HepG2 (cell line): ENCODE results near the gene CALR. TPM values are rescaled to one million over a fixed set of nuclear protein-coding genes. Genes with fewer than 3 reads are reported as not detected.
A peak's percentile ranks its signal among the peaks of the same experiment; 100 is the strongest.

Source experiments
- AGO2 ChIP-seq: fragments of 200-400 bp; formaldehyde crosslinking; optimal IDR thresholded peaks from 2 replicates; pipeline ENCODE3; 2017; ENCODE audit warnings: mild to moderate bottlenecking, low read depth, low read length, moderate library complexity
- ARID4A ChIP-seq: sonication (generic); formaldehyde crosslinking; IDR thresholded peaks from 2 replicates; pipeline ENCODE4 v1.5.0; 2020; ENCODE audit warnings: mild to moderate bottlenecking, missing genetic modification reagents, borderline replicate concordance
- ARNT ChIP-seq: fragments of 450-650 bp; IDR thresholded peaks from 2 replicates; pipeline ENCODE4 v1.6.1; 2017
- BCL3 ChIP-seq: sonication (generic); formaldehyde crosslinking; IDR thresholded peaks from 2 replicates; pipeline ENCODE4 v1.5.1; 2020; ENCODE audit warnings: mild to moderate bottlenecking, missing genetic modification reagents, moderate library complexity
- BRCA1 ChIP-seq: sonication (generic); formaldehyde crosslinking; IDR thresholded peaks from 2 replicates; pipeline ENCODE4 v1.4.0; 2020; ENCODE audit warnings: missing genetic modification reagents
- HDAC6 ChIP-seq: fragments of 200-600 bp; sonication (generic); IDR thresholded peaks from 2 replicates; pipeline ENCODE4 v1.7.0; 2017; ENCODE audit warnings: mild to moderate bottlenecking, antibody characterized with exemption, low read length, low read depth
- HNF4A ChIP-seq: sonication (generic); formaldehyde crosslinking; IDR thresholded peaks from 2 replicates; pipeline ENCODE4 v1.4.0; 2020; ENCODE audit warnings: missing genetic modification reagents
- KAT7 ChIP-seq: IDR thresholded peaks from 2 replicates; pipeline ENCODE4 v1.6.1; 2018; ENCODE audit warnings: borderline replicate concordance, missing compliant biosample characterization
- MTA1 ChIP-seq: sonication (generic); formaldehyde crosslinking; IDR thresholded peaks from 2 replicates; pipeline ENCODE4 v1.4.0; 2020; ENCODE audit warnings: missing genetic modification reagents, mild to moderate bottlenecking, borderline replicate concordance
- MTF2 ChIP-seq: sonication (generic); formaldehyde crosslinking; IDR thresholded peaks from 2 replicates; pipeline ENCODE4 v1.5.0; 2020; ENCODE audit warnings: missing genetic modification reagents, borderline replicate concordance
- NFYB ChIP-seq: sonication (generic); formaldehyde crosslinking; IDR thresholded peaks from 2 replicates; pipeline ENCODE4 v1.4.0; 2020; ENCODE audit warnings: missing genetic modification reagents
- NKX3-1 ChIP-seq: sonication (generic); formaldehyde crosslinking; IDR thresholded peaks from 2 replicates; pipeline ENCODE4 v1.5.0; 2020; ENCODE audit warnings: missing genetic modification reagents
- PAWR ChIP-seq: sonication (generic); formaldehyde crosslinking; IDR thresholded peaks from 2 replicates; pipeline ENCODE4 v1.4.0; 2020; ENCODE audit warnings: missing genetic modification reagents, mild to moderate bottlenecking, borderline replicate concordance
- PCBP1 ChIP-seq: fragments of 200-400 bp; formaldehyde crosslinking; IDR thresholded peaks from 2 replicates; pipeline ENCODE4 v1.6.1; 2017; ENCODE audit warnings: mild to moderate bottlenecking, low read depth, low read length, borderline replicate concordance
- RARG ChIP-seq: sonication (generic); formaldehyde crosslinking; IDR thresholded peaks from 2 replicates; pipeline ENCODE4 v1.4.0; 2020; ENCODE audit warnings: low read depth, mild to moderate bottlenecking, missing genetic modification reagents
- SYNCRIP ChIP-seq: fragments of 200-400 bp; formaldehyde crosslinking; IDR thresholded peaks from 2 replicates; pipeline ENCODE4 v1.6.1; 2018; ENCODE audit warnings: mild to moderate bottlenecking, low read depth, low read length; ENCODE audit not compliant: insufficient read depth
- TRAFD1 ChIP-seq: sonication (generic); formaldehyde crosslinking; IDR thresholded peaks from 2 replicates; pipeline ENCODE4 v1.5.1; 2020; ENCODE audit warnings: missing genetic modification reagents, mild to moderate bottlenecking, borderline replicate concordance
- ZFYVE20 ChIP-seq: sonication (generic); formaldehyde crosslinking; IDR thresholded peaks from 2 replicates; pipeline ENCODE4 v1.8.0; 2023; ENCODE audit warnings: low read depth, mild to moderate bottlenecking, moderate library complexity, missing genetic modification reagents, borderline replicate concordance
- ZNF180 ChIP-seq: sonication (generic); formaldehyde crosslinking; IDR thresholded peaks from 2 replicates; pipeline ENCODE4 v1.4.0; 2020; ENCODE audit warnings: low read depth, missing genetic modification reagents, borderline replicate concordance
- ZNF274 ChIP-seq: sonication (generic); formaldehyde crosslinking; IDR thresholded peaks from 2 replicates; pipeline ENCODE4 v1.5.1; 2020; ENCODE audit warnings: mild to moderate bottlenecking, missing genetic modification reagents
- ZNF383 ChIP-seq: sonication (generic); formaldehyde crosslinking; IDR thresholded peaks from 2 replicates; pipeline ENCODE4 v1.4.0; 2020; ENCODE audit warnings: missing genetic modification reagents, mild to moderate bottlenecking, borderline replicate concordance
- polyA plus RNA-seq, 8 experiments: library from polyadenylated mRNA; depleted of rRNA in 3 of 8; stranded (reverse) in 7 of 8; unstranded in 1 of 8; fragments of >200 nt; fragmentation: Illumina TruSeq in 4 of 8; extraction: Trizol in 4 of 8; gene quantifications; 2 replicates each; pipeline versions ENCODE4 v1.2.1 to v1.2.3, GENCODE V29; 2011 to 2016; ENCODE audit warnings: low read depth in 4 of 8, missing spikeins in 1 of 8, mixed read lengths in 1 of 8; ENCODE audit not compliant: insufficient read depth in 1 of 8
- total RNA-seq, 5 experiments: library from RNA; depleted of rRNA; stranded (reverse); fragments of >200 nt; fragmentation: Illumina TruSeq; extraction: Trizol; gene quantifications; 2 replicates each; pipeline ENCODE4 v1.2.3, GENCODE V29; 2016; ENCODE audit warnings: low read depth in 1 of 5
- TF ChIP-seq, protein P1 (sequence below): fragments of 450-650 bp; IDR thresholded peaks from 2 replicates; pipeline ENCODE4 v1.6.1; 2016

The CALR gene
- total and polyA plus RNA-seq, 2 of the 13 experiments (the other 11 are each of a cell fraction or from before 2014, with no cell fraction given): 898 to 934 TPM

- TF ChIP-seq BCL3 (CRISPR knock-in tag) (peak; percentile 11; the same call in 1 of the 2 replicates), HNF4A (peak; percentile 34; the same call in 1 of the 2 replicates), ZNF383 (no peak), SYNCRIP (no peak), AGO2 (peak; percentile 27), MTA1 (CRISPR knock-in tag) (0 out of 2 replicates have a peak, but pooled peaks have one; percentile 48), PAWR (no peak), ZFYVE20 (CRISPR knock-in tag) (no peak), ZNF274 (CRISPR knock-in tag) (no peak), NFYB (CRISPR knock-in tag) (peak; percentile 20; the same call in 1 of the 2 replicates), BRCA1 (CRISPR knock-in tag) (no peak), TRAFD1 (CRISPR knock-in tag) (0 out of 2 replicates have a peak, but pooled peaks have one; percentile 6), ARID4A (CRISPR knock-in tag) (no peak), PCBP1 (0 out of 2 replicates have a peak, but pooled peaks have one; percentile 24), RARG (no peak), HDAC6 (no peak), ZNF180 (CRISPR knock-in tag) (no peak), MTF2 (CRISPR knock-in tag) (no peak), KAT7 (CRISPR knock-in tag) (0 out of 2 replicates have a peak, but pooled peaks have one; percentile 8), ARNT (no peak), NKX3-1 (CRISPR knock-in tag) (no peak)
- TF ChIP-seq, protein P1, sequence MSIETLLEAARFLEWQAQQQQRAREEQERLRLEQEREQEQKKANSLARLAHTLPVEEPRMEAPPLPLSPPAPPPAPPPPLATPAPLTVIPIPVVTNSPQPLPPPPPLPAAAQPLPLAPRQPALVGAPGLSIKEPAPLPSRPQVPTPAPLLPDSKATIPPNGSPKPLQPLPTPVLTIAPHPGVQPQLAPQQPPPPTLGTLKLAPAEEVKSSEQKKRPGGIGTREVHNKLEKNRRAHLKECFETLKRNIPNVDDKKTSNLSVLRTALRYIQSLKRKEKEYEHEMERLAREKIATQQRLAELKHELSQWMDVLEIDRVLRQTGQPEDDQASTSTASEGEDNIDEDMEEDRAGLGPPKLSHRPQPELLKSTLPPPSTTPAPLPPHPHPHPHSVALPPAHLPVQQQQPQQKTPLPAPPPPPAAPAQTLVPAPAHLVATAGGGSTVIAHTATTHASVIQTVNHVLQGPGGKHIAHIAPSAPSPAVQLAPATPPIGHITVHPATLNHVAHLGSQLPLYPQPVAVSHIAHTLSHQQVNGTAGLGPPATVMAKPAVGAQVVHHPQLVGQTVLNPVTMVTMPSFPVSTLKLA: no peak
These were observed 46.8 kb upstream of the CALR start (continued) for GRCh38 chr19:12891553-12892021.
